Transverse colon (tissue), 4 donors: Measurements from ENCODE around the gene P3H4. TPM values are rescaled to one million over a fixed set of nuclear protein-coding genes. Genes with fewer than 3 reads are reported as not detected.

Experiments
- DNase-seq: peaks from one replicate; pipeline ENCODE4 v3.0.0-alpha.2; 2019
- H3K27ac ChIP-seq, 4 donors: fragments of 200-600 bp; sonication (generic); 2 replicates each; pipeline ENCODE4 v1.5.1; 2016 to 2018; ENCODE audit warnings: inconsistent platforms in 4 of 4
- H3K27me3 ChIP-seq: fragments of 200-600 bp; sonication (generic); 2 replicates; pipeline ENCODE4 v1.5.1; 2017; ENCODE audit warnings: inconsistent platforms
- H3K36me3 ChIP-seq, 4 donors: fragments of 200-600 bp; sonication (generic); 2 replicates each; pipeline ENCODE4 v1.5.1; 2017 to 2019; ENCODE audit warnings: inconsistent platforms in 4 of 4
- H3K4me1 ChIP-seq, 4 donors: fragments of 200-600 bp; sonication (generic); 2 replicates each; pipeline ENCODE4 v1.5.1; 2017 to 2020; ENCODE audit warnings: inconsistent platforms in 4 of 4
- H3K4me3 ChIP-seq, 4 donors: fragments of 200-600 bp; sonication (generic); 1 replicate in 1 of 4; 2 replicates in 3 of 4; pipeline versions ENCODE4 v1.5.1 to v1.6.1; 2017 to 2019; ENCODE audit warnings: inconsistent platforms in 4 of 4
- H3K9me3 ChIP-seq, 2 donors: fragments of 200-600 bp; sonication (generic); 2 replicates each; pipeline ENCODE4 v1.5.1; 2017 to 2019; ENCODE audit warnings: inconsistent platforms in 2 of 2
- EP300 ChIP-seq: sonication (generic); formaldehyde crosslinking; IDR thresholded peaks from one replicate; pipeline ENCODE4 v1.6.1; 2017; ENCODE audit warnings: antibody characterized with exemption, low read depth
- POLR2A ChIP-seq: fragments of 450-650 bp; IDR thresholded peaks from one replicate; pipeline ENCODE4 v1.6.1; 2016; ENCODE audit warnings: antibody characterized with exemption, mild to moderate bottlenecking, moderate library complexity
- POLR2AphosphoS5 ChIP-seq, 3 donors: sonication (generic); formaldehyde crosslinking; IDR thresholded peaks; one replicate each; pipeline ENCODE4 v1.6.1; 2016; ENCODE audit warnings: antibody characterized with exemption in 3 of 3
- WGBS, 2 donors: methylation state at CpG; one replicate each; pipeline ENCODE4 v1.1.5; 2018; ENCODE audit warnings: low coverage in 1 of 2; 5-methylcytosine and 5-hydroxymethylcytosine counted together
- in situ Hi-C, 4 donors: fragments of 200-750 bp; cut with MboI; loops; one replicate each; pipeline versions ENCODE4 v1.15.0 to v1.15.1; 2017; ENCODE audit warnings: low sequenced_read_pairs in 3 of 4, low pct_ligation_motif_present in 1 of 4, low pct_unique_long_range_greater_than_20kb in 1 of 4
- intact Hi-C: fragments of 100-400 bp; cut with DNase I; formaldehyde crosslinking; loops from one replicate; pipeline ENCODE4 v1.15.1; 2023; ENCODE audit warnings: low total_unique reads
- total RNA-seq, 4 donors: library from RNA; depleted of rRNA; stranded (reverse); fragments of >200 nt; gene quantifications; one replicate each; pipeline ENCODE4 v1.1.0, GENCODE V29; 2016
- TF ChIP-seq, protein P1 (sequence below), 5 experiments: fragments of 200-600 bp in 3 of 5; fragments of 450-650 bp in 2 of 5; sonication (generic) in 3 of 5; IDR thresholded peaks; 1 replicate in 2 of 5; 2 replicates in 3 of 5; pipeline ENCODE4 v1.5.1; 2016 to 2017; ENCODE audit warnings: antibody characterized with exemption in 5 of 5, inconsistent platforms in 3 of 5, mild to moderate bottlenecking in 2 of 5, moderate library complexity in 1 of 5

P3H4 gene
- total RNA-seq, 4 donors from 2014 or later, result 18.7 to 39.6 (median 22.5) TPM

DNA sequence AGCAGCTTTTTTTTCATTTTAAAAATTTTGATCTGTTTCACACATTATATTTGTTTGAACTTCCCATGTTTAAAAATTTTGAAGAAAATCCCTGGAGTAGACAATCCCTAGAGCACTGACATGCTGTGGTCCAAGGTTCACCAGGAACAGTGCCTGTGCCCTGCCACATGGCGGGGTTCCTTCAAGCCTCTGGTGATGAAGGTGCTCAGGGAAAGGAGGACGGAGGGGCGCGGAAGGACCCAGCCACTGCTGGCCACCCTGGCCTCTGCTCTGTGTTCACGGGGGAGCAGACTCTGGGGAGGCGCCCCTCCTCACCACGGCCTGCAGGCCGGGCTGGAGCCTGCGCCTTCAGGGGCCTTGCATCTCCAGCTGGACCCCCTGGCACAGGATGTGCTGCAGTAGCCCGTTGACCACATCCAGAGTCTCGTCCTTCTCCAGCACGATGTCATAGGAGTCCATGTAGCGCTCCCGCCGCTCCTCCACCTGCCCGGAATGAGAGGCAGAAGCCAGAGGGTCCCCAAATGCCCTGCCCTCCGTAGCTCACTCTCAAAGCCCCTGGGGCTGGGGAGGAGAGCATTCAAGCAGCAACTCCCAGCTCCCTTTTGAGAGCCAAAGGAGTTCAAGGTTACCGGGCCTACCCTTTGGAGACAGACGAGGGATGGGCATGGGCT lies 13.6 kb upstream of the P3H4 start:
- WGBS, 2 donors, result 90 to 100% methylated on average over 1 to 19 of the region's 19 CpGs
- in situ Hi-C loops, result no loop called here
- Histone ChIP-seq H3K27ac (no peak overlapping the region), H3K4me1 (no peaks in the 10 kb centered on the region), H3K4me3 (no peak overlapping the region), H3K9me3 (no peaks in the 10 kb centered on the region), H3K36me3 (no peaks in the 10 kb centered on the region), H3K27me3 (no peaks in the 10 kb centered on the region)
- TF ChIP-seq POLR2AphosphoS5 (IDR thresholded peaks at IDR 0.05), result no peak
- TF ChIP-seq, protein P1, sequence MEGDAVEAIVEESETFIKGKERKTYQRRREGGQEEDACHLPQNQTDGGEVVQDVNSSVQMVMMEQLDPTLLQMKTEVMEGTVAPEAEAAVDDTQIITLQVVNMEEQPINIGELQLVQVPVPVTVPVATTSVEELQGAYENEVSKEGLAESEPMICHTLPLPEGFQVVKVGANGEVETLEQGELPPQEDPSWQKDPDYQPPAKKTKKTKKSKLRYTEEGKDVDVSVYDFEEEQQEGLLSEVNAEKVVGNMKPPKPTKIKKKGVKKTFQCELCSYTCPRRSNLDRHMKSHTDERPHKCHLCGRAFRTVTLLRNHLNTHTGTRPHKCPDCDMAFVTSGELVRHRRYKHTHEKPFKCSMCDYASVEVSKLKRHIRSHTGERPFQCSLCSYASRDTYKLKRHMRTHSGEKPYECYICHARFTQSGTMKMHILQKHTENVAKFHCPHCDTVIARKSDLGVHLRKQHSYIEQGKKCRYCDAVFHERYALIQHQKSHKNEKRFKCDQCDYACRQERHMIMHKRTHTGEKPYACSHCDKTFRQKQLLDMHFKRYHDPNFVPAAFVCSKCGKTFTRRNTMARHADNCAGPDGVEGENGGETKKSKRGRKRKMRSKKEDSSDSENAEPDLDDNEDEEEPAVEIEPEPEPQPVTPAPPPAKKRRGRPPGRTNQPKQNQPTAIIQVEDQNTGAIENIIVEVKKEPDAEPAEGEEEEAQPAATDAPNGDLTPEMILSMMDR (IDR thresholded peaks at IDR 0.05), result no peak
- no peak for TF ChIP-seq EP300
- no peak for TF ChIP-seq POLR2A
- DNase-seq, result no peak
- intact Hi-C loops, result no loop called here

DNA sequence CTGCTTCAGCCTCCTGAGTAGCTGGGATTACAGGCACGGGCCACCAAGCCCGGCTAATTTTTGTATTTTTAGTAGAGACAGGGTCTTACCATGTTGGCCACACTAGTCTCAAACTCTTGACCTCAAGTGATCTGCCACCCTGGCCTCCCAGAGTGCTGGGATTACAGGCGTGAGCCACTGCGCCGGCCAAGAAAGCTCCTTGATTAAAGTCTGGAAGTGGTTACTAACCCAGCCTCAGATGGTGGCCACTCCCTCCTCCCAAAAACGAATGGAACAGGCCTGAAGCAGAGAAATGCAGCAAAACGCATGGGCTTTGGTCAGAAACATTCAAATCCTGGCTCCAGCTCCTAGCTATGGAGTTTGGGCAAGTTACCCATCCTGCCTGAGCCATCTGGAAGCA lies 12.3 kb upstream of the P3H4 start:
- no peaks in the 10 kb centered on the region for H3K27me3 ChIP-seq
- TF ChIP-seq, protein P1 (IDR thresholded peaks at IDR 0.05), result no peak
- TF ChIP-seq EP300, result no peak
- TF ChIP-seq POLR2AphosphoS5 (IDR thresholded peaks at IDR 0.05), result no peak
- 57 to 67% methylated on average over 1 to 7 of the region's 7 CpGs for WGBS, 2 donors
- H3K27ac ChIP-seq, result no peak overlapping the region
- DNase-seq, result no peak
- H3K9me3 ChIP-seq, result no peaks in the 10 kb centered on the region
- no peaks in the 10 kb centered on the region for H3K36me3 ChIP-seq
- in situ Hi-C loops (no loop called here), intact Hi-C loops (no loop called here)
- no peak overlapping the region for H3K4me3 ChIP-seq
- H3K4me1 ChIP-seq, result no peaks in the 10 kb centered on the region

DNA sequence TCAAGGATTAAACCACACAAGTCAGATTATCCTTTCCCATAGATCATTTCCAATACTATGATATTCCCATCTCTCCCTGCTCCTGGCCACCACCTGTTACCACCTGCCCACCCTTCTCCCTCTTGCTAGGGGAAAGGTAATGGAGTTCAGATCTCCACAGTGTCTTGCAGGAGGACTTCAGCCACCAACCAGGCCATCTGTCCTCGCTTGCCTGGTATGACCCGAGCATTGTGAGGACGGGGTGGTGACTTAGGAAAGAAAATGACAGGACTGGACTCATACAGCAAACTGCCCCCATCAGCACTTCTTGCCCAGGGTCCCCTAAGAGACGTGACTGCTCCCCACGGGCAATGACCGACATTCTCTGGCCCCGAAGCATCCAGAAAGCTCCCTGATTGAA lies 11.8 kb upstream of the P3H4 start:
- 87 to 89% methylated on average over 4 to 7 of the region's 7 CpGs for WGBS, 2 donors
- Histone ChIP-seq H3K27me3 (no peaks in the 10 kb centered on the region), H3K36me3 (no peaks in the 10 kb centered on the region), H3K4me3 (no peak overlapping the region), H3K9me3 (no peaks in the 10 kb centered on the region), H3K27ac (no peak overlapping the region), H3K4me1 (no peaks in the 10 kb centered on the region)
- in situ Hi-C loops, result no loop called here
- TF ChIP-seq EP300 (no peak), POLR2A (no peak), POLR2AphosphoS5 (IDR thresholded peaks at IDR 0.05) (no peak)
- TF ChIP-seq, protein P1 (IDR thresholded peaks at IDR 0.05), result no peak
- intact Hi-C loops, result no loop called here
- no peak for DNase-seq

DNA sequence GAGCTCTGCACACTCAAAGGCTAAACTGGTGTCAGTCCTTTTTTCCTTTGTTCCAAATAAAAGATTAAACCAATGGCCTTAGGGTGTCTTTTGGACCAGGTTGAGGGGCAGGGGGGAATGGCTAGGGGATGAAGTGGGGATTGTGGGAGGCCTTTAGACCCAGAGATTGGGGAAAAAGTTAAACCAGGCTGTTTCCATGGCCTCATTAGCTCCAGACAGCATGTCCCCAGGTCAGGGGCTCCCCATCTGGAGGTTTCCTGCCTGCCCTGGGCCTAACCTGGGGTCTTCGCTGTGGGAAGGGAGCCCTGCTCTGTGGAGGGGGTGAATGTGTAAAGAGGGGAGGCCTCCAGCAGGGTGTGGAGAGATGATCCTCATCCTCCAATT lies 11.4 kb upstream of the P3H4 start:
- Histone ChIP-seq H3K27me3 (no peaks in the 10 kb centered on the region), H3K9me3 (no peaks in the 10 kb centered on the region), H3K27ac (no peak overlapping the region), H3K4me1 (no peaks in the 10 kb centered on the region), H3K36me3 (no peaks in the 10 kb centered on the region), H3K4me3 (no peak overlapping the region)
- in situ Hi-C loops (no loop called here), intact Hi-C loops (no loop called here)
- WGBS, 2 donors, result 100% methylated on average over 1 of the region's 1 CpG; no CpG with 5 or more reads in 1 of the 2 donors
- DNase-seq, result no peak
- TF ChIP-seq EP300, result no peak
- TF ChIP-seq POLR2A, result no peak
- TF ChIP-seq, protein P1 (IDR thresholded peaks at IDR 0.05), result no peak
- TF ChIP-seq POLR2AphosphoS5 (IDR thresholded peaks at IDR 0.05), result no peak
